GM12878 (cell line): ENCODE measurements around the gene SLC12A1. TPM values are rescaled to one million over a fixed set of nuclear protein-coding genes. Genes with fewer than 3 reads are reported as not detected.

Source experiments
- ATAC-seq: fragments of 200-7000 bp; cut with Tn5 transposase; 3 replicates; pipeline ENCODE4 v1.9.1; 2020; ENCODE audit warnings: mild to moderate bottlenecking, moderate library complexity
- BruUV-seq: library from RNA; stranded (reverse); fragments of 400-500 nt; replicated peaks from 2 replicates; lab custom pipeline; 2021; lab: Mats Ljungman, UMichigan
- CTCF ChIA-PET: fragments of 300-600 bp; sonication (Branson Sonifier 250); formaldehyde crosslinking; extraction: SDS; loops from one replicate; lab custom pipeline; 2021; ENCODE audit warnings: inconsistent platforms; lab: Yijun Ruan, JAX
- POLR2A ChIA-PET: fragments of 350-600 bp; formaldehyde crosslinking; extraction: SDS; loops from one replicate; lab custom pipeline; 2021; ENCODE audit warnings: inconsistent platforms; lab: Charles Lee
- RAD21 ChIA-PET: fragments of 300-600 bp; sonication (Branson Sonifier 250); formaldehyde crosslinking; loops from one replicate; lab custom pipeline; 2023; ENCODE audit warnings: antibody characterized with exemption; ENCODE audit not compliant: unreplicated experiment; lab: Charles Lee
- SMC1A ChIA-PET: fragments of 300-600 bp; sonication (Branson Sonifier 250); formaldehyde crosslinking; loops from one replicate; lab custom pipeline; 2023; ENCODE audit not compliant: unreplicated experiment, uncharacterized antibody; lab: Charles Lee
- DNase-seq: peaks from one replicate; pipeline ENCODE4 v3.0.0-alpha.2; 2011; ENCODE audit warnings: low read depth, low spot score
- FAIRE-seq: peaks from 3 replicates; lab custom pipeline; 2011; peaks lifted over from hg19 to GRCh38; lab: Jason Lieb, UNC
- H2AFZ ChIP-seq: 2 replicates; pipeline ENCODE4 v1.6.0; 2011; ENCODE audit warnings: low read depth, low read length, control low read depth; ENCODE audit not compliant: control insufficient read depth
- H3K27ac ChIP-seq: 2 replicates; pipeline ENCODE4 v1.5.1; 2011; ENCODE audit warnings: control low read depth; ENCODE audit not compliant: control insufficient read depth, insufficient read depth
- H3K27me3 ChIP-seq, 2 experiments: replicated peaks in 1 of 2; 2 replicates each; pipeline versions ENCODE4 v1.6.0 to v1.6.1; 2011; ENCODE audit warnings: low read length in 1 of 2; ENCODE audit not compliant: control insufficient read depth in 2 of 2, insufficient read depth in 2 of 2
- H3K36me3 ChIP-seq, 2 experiments: 2 replicates each; pipeline ENCODE4 v1.5.1; 2011; ENCODE audit warnings: low read length in 1 of 2; ENCODE audit not compliant: control insufficient read depth in 2 of 2, insufficient read depth in 2 of 2
- H3K4me1 ChIP-seq: 2 replicates; pipeline ENCODE4 v1.6.1; 2011; ENCODE audit warnings: mild to moderate bottlenecking, low read length, moderate library complexity, mixed read lengths; ENCODE audit not compliant: control insufficient read depth, insufficient read depth
- H3K4me2 ChIP-seq: 2 replicates; pipeline ENCODE4 v1.6.0; 2011; ENCODE audit warnings: control low read depth; ENCODE audit not compliant: control insufficient read depth, insufficient read depth
- H3K4me3 ChIP-seq: fragments of 200-600 bp; sonication (generic); 2 replicates; pipeline ENCODE4 v1.5.1; 2016
- H3K79me2 ChIP-seq: 2 replicates; pipeline ENCODE4 v1.6.0; 2011; ENCODE audit warnings: low read length; ENCODE audit not compliant: control insufficient read depth, insufficient read depth
- H3K9ac ChIP-seq: 2 replicates; pipeline ENCODE4 v1.8.0; 2011; ENCODE audit warnings: low read length, control low read depth, mixed read lengths; ENCODE audit not compliant: control insufficient read depth, insufficient read depth
- H3K9me3 ChIP-seq: replicated peaks from 3 replicates; pipeline ENCODE4 v1.5.1; 2011; ENCODE audit warnings: mild to moderate bottlenecking, low read length; ENCODE audit not compliant: control insufficient read depth, insufficient read depth
- H4K20me1 ChIP-seq: 2 replicates; pipeline ENCODE4 v1.6.0; 2011; ENCODE audit not compliant: control insufficient read depth, insufficient read depth
- CEBPB ChIP-seq, 2 experiments: fragments of 150-350 bp in 1 of 2; IDR thresholded peaks; 2 replicates each; pipeline ENCODE4 v1.6.1; 2012 to 2014; ENCODE audit warnings: low read depth in 2 of 2, low read length in 2 of 2, borderline replicate concordance in 1 of 2, inconsistent platforms in 1 of 2
- KDM1A ChIP-seq: fragments of 200-600 bp; sonication (generic); IDR thresholded peaks from 2 replicates; pipeline ENCODE4 v1.6.1; 2016; ENCODE audit warnings: borderline replicate concordance
- MXI1 ChIP-seq: fragments of 150-350 bp; IDR thresholded peaks from 2 replicates; pipeline ENCODE4 v1.6.1; 2011; ENCODE audit warnings: low read depth, mild to moderate bottlenecking, inconsistent platforms, low read length, improper control_type of control experiment
- REST ChIP-seq: IDR thresholded peaks from 2 replicates; pipeline ENCODE4 v1.6.1; 2012; ENCODE audit warnings: mild to moderate bottlenecking, low read depth, low read length
- SREBF2 ChIP-seq: IDR thresholded peaks from 2 replicates; pipeline ENCODE4 v1.6.1; 2012; ENCODE audit warnings: mild to moderate bottlenecking, low read length
- TARDBP ChIP-seq: IDR thresholded peaks from 2 replicates; pipeline ENCODE4 v1.6.1; 2016; ENCODE audit warnings: borderline replicate concordance
- TCF3 ChIP-seq: IDR thresholded peaks from 2 replicates; pipeline ENCODE4 v1.6.1; 2012; ENCODE audit warnings: low read depth, mild to moderate bottlenecking, low read length, borderline replicate concordance; ENCODE audit not compliant: insufficient read depth
- WGBS: methylation state at CpG from one replicate; pipeline ENCODE4 v1.1.6; 2016; ENCODE audit warnings: low lambda C conversion rate; ENCODE audit not compliant: insufficient replicate concordance, insufficient coverage; ENCODE audit errors: missing lambda C conversion rate; 5-methylcytosine and 5-hydroxymethylcytosine counted together
- in situ Hi-C: fragments of 300-500 bp; cut with MboI; formaldehyde crosslinking; loops from 9 replicates; pipeline ENCODE4 v1.14.3; 2018; ENCODE audit warnings: mixed read lengths
- intact Hi-C: fragments of 100-400 bp; cut with micrococcal nuclease; formaldehyde crosslinking; loops from one replicate; pipeline ENCODE4 v1.14.2; 2022; ENCODE audit not compliant: unreplicated experiment
- polyA plus RNA-seq, 11 experiments: library from polyadenylated mRNA; depleted of rRNA in 4 of 11; unstranded in 6 of 11; stranded (reverse) in 5 of 11; fragments of >200 nt; fragmentation: Nextera tagmentation in 4 of 11; fragmentation: Illumina TruSeq in 1 of 11; extraction: Ambion mirVana in 4 of 11; extraction: Trizol in 1 of 11; gene quantifications; 1 replicate in 1 of 11; 2 replicates in 10 of 11; pipeline versions ENCODE4 v1.2.1 to v1.2.3, GENCODE V29; 2011 to 2016; ENCODE audit warnings: inconsistent platforms in 2 of 11, missing spikeins in 2 of 11, low read depth in 1 of 11
- total RNA-seq, 4 experiments: library from RNA; depleted of rRNA in 3 of 4; stranded (reverse); fragments of >200 nt in 3 of 4; fragmentation: Illumina TruSeq in 1 of 4; extraction: Trizol in 1 of 4; gene quantifications; 2 replicates each; pipeline versions ENCODE4 v1.2.1 to v1.2.3, GENCODE V29; 2013 to 2021

SLC12A1 gene
- total and polyA plus RNA-seq, 10 of the 15 experiments (the other 5 are each of a cell fraction or from before 2014, with no cell fraction given), result under 0.01 TPM; not detected in 9

- ChIA-PET SMC1A (no interaction called here), CTCF (no interaction called here), RAD21 (no interaction called here), POLR2A (no interaction called here)
- WGBS, result 95% methylated on average over 3 of the region's 3 CpGs
- H3K27me3 ChIP-seq, result no peaks in the 10 kb centered on the region
- intact Hi-C loops (no loop called here), in situ Hi-C loops (no loop called here)
- H3K4me1 ChIP-seq, result no peaks in the 10 kb centered on the region
- H3K4me3 ChIP-seq, result no peak overlapping the region
- no peaks in the 10 kb centered on the region for H3K79me2 ChIP-seq
- no peak overlapping the region for H2AFZ ChIP-seq
- no peaks in the 10 kb centered on the region for H4K20me1 ChIP-seq
- H3K36me3 ChIP-seq, result no peaks in the 10 kb centered on the region
- FAIRE-seq (no peak), DNase-seq (no peak), ATAC-seq (no peak)
- TF ChIP-seq TARDBP (no peak), CEBPB (IDR thresholded peaks at IDR 0.05; ENCODE audit: borderline replicate concordance in 1 of 2, low read depth in 2 of 2, low read length in 2 of 2) (no peak), MXI1 (no peak), KDM1A (no peak)
- H3K9me3 ChIP-seq, result no peaks in the 10 kb centered on the region; the same call in 2 of the 3 replicates
- no peak overlapping the region for H3K4me2 ChIP-seq
- H3K9ac ChIP-seq, result no peak overlapping the region
- no peak overlapping the region for H3K27ac ChIP-seq
- no TSS peak for BruUV-seq
Measured at GRCh38 chr15:48186271-48186670, 19.8 kb upstream of the SLC12A1 start.

- ATAC-seq, result peak; percentile 31; the same call in 1 of the 3 replicates
- no peaks in the 10 kb centered on the region for H3K27me3 ChIP-seq
- no peak for DNase-seq
- H4K20me1 ChIP-seq, result no peaks in the 10 kb centered on the region
- no peaks in the 10 kb centered on the region for H3K4me1 ChIP-seq
- H3K9me3 ChIP-seq, result no peaks in the 10 kb centered on the region
- no peak for FAIRE-seq
- ChIA-PET CTCF (no interaction called here), POLR2A (no interaction called here), SMC1A (no interaction called here), RAD21 (no interaction called here)
- no peak overlapping the region for H3K27ac ChIP-seq
- BruUV-seq, result no TSS peak
- H3K4me2 ChIP-seq, result no peak overlapping the region
- WGBS, result 62% methylated on average over 15 of the region's 15 CpGs
- H2AFZ ChIP-seq, result no peak overlapping the region
- intact Hi-C loops, result no loop called here
- H3K79me2 ChIP-seq, result no peaks in the 10 kb centered on the region
- in situ Hi-C loops, result no loop called here
- H3K4me3 ChIP-seq, result no peak overlapping the region
- no peaks in the 10 kb centered on the region for H3K36me3 ChIP-seq
- H3K9ac ChIP-seq, result no peak overlapping the region
- TF ChIP-seq TCF3, result no peak
- no peak for TF ChIP-seq SREBF2
- TF ChIP-seq REST, result peak; percentile 95
Measured at GRCh38 chr15:48190932-48191573, 15.0 kb upstream of the SLC12A1 start.
